ENCODE data around the gene KRTAP20-1.

Gene KRTAP20-1

DNA sequence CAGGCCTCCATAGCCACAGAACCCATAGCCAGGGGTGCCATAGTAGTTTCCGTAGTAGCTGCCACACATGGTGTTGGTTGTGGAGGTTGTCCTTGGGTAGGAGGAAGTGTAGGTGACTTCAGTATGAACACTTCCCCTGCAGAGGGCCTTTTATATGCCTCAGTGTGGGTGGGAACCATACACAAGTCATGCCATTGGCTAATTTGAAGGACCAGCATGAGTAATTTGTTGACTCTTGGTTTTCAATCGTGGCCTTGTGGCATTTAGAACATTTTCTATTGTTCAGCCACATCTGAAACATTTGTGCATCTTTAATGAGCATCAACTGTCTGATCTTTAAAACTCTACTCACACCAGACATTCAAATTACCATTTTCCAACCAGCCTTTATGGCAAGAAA is 2.4 kb upstream of the KRTAP20-1 start, which contains the start of gene KRTAP6-1:
Gene KRTAP6-1 (minus strand): TSS at position 95 of the 400 bp plus-strand sequence. CDS start 26 bp downstream, at position 69.
- Histone ChIP-seq H3K4me1 (ENCODE audit: insufficient read depth, low read length) (no peaks in the 10 kb centered on the region), H3K27me3 (ENCODE audit: insufficient read depth, low read length) (no peaks in the 10 kb centered on the region), H3K36me3 (ENCODE audit: insufficient read depth, low read depth, low read length) (no peaks in the 10 kb centered on the region), H3K27ac (ENCODE audit: low read length) (no peak within 1 kb of the TSS), H3K9me3 (ENCODE audit: insufficient read depth, low read depth, low read length) (no peaks in the 10 kb centered on the region), H3K4me3 (ENCODE audit: low read length) (no peak within 1 kb of the TSS), H3K9ac (ENCODE audit: low read depth, low read length) (no peak within 1 kb of the TSS)

DNA sequence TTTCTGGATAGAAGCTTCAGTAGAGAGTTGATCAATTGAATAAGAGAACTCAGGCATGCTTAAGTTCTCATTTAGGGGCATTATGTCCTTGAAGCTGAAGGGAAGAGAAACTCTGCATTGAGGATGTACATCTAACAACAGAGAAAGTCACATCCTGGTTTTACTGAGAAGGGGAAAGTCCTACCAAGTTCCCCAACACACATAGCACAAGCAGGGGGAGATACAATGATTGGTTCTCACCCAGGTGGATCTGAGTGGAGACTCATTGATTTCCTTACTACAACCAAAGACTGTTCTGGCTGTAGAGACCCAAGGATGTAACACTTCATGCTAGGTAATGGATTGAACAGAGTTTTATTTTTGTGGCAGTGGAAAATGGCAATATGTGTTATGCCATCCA is 1.0 kb upstream of the KRTAP20-1 start:
- Histone ChIP-seq H3K4me3 (ENCODE audit: low read length) (no peak overlapping the region), H3K9ac (ENCODE audit: low read depth, low read length) (no peak overlapping the region), H3K9me3 (ENCODE audit: insufficient read depth, low read depth, low read length) (no peaks in the 10 kb centered on the region), H3K36me3 (ENCODE audit: insufficient read depth, low read depth, low read length) (no peaks in the 10 kb centered on the region), H3K27ac (ENCODE audit: low read length) (no peak overlapping the region), H3K27me3 (ENCODE audit: insufficient read depth, low read length) (no peaks in the 10 kb centered on the region), H3K4me1 (ENCODE audit: insufficient read depth, low read length) (no peaks in the 10 kb centered on the region)

DNA sequence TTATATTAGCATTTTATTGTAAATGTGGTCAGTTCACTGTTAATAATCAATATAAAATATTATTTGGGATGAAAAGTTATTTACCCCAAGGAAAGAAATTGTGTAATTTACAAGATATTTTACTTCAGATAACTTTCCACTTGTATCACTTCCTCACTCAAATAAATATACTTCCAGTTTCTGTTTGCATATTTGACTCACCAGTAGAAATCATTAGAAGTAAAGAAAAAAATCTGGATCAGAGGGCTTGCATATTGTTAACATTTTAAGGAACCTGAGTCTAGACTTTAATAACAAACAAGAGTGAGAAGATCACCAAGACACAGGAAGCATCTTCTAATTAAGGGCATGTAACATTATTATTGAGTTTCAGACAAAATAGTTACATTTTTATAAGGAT is 3.9 kb downstream of the KRTAP20-1 start:
- no peak overlapping the region for H3K4me3 ChIP-seq (ENCODE audit: low read length)
- H3K4me1 ChIP-seq (ENCODE audit: insufficient read depth, low read length) = no peaks in the 10 kb centered on the region
- H3K27ac ChIP-seq (ENCODE audit: low read length) = no peak overlapping the region
- H3K36me3 ChIP-seq (ENCODE audit: insufficient read depth, low read depth, low read length) = no peaks in the 10 kb centered on the region
- H3K9me3 ChIP-seq (ENCODE audit: insufficient read depth, low read depth, low read length) = peaks cover 10% of the 10 kb centered on the region; the same call in 1 of the 2 replicates
- H3K9ac ChIP-seq (ENCODE audit: low read depth, low read length) = no peak overlapping the region
- H3K27me3 ChIP-seq (ENCODE audit: insufficient read depth, low read length) = no peaks in the 10 kb centered on the region

DNA sequence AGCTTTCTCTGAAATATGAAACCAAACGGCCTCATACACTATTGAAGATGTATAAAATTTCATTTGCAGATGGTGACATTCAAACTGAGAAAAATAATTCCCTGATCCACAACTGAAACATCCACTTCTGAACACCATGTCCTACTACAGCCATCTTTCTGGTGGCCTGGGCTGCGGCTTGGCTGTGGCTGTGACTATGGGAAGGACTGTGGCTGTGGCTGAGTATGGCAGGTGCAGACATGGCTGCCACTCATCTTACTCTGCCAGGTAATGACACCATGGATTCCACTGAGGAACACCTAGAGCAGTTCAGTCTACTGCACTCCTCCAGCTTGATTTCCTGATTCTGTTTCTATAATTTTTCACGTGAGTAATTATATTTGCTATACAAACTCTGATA is 4.3 kb downstream of the KRTAP20-1 start, which contains the start of gene KRTAP20-4:
Gene KRTAP20-4 (plus strand): TSS at position 106 of the 400 bp plus-strand sequence.
- Histone ChIP-seq H3K4me1 (ENCODE audit: insufficient read depth, low read length) (no peaks in the 10 kb centered on the region), H3K9me3 (ENCODE audit: insufficient read depth, low read depth, low read length) (peaks cover 13% of the 10 kb centered on the region; the same call in 1 of the 2 replicates), H3K27me3 (ENCODE audit: insufficient read depth, low read length) (no peaks in the 10 kb centered on the region), H3K27ac (ENCODE audit: low read length) (no peak within 1 kb of the TSS), H3K9ac (ENCODE audit: low read depth, low read length) (no peak within 1 kb of the TSS), H3K4me3 (ENCODE audit: low read length) (no peak within 1 kb of the TSS), H3K36me3 (ENCODE audit: insufficient read depth, low read depth, low read length) (no peaks in the 10 kb centered on the region)

DNA sequence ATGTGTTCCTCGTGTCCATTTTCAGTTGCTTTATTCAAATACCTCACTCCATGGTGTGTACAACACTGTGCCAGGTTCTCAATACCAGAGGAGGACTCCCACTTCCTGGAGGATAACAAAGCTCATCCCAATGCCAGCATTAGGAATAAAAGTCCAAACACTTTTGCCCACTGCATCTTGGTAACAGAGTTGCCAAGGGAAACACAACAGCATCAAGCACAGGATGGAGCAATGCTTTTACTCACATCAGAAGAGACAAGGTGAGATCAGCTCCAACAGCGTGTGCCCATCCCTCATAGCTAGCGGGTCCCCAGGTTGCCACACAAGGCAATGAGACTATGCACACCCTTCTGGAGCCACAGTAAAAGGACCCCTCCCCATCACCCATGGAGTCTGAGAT is 7.1 kb downstream of the KRTAP20-1 start:
- Histone ChIP-seq H3K36me3 (ENCODE audit: insufficient read depth, low read depth, low read length) (no peaks in the 10 kb centered on the region), H3K4me3 (ENCODE audit: low read length) (no peak overlapping the region), H3K27ac (ENCODE audit: low read length) (no peak overlapping the region), H3K27me3 (ENCODE audit: insufficient read depth, low read length) (no peaks in the 10 kb centered on the region), H3K9me3 (ENCODE audit: insufficient read depth, low read depth, low read length) (peaks cover 13% of the 10 kb centered on the region; the same call in 1 of the 2 replicates), H3K4me1 (ENCODE audit: insufficient read depth, low read length) (0 out of 2 replicates have a peak, but pooled peaks cover 4% of the 10 kb centered on the region), H3K9ac (ENCODE audit: low read depth, low read length) (no peak overlapping the region)

DNA sequence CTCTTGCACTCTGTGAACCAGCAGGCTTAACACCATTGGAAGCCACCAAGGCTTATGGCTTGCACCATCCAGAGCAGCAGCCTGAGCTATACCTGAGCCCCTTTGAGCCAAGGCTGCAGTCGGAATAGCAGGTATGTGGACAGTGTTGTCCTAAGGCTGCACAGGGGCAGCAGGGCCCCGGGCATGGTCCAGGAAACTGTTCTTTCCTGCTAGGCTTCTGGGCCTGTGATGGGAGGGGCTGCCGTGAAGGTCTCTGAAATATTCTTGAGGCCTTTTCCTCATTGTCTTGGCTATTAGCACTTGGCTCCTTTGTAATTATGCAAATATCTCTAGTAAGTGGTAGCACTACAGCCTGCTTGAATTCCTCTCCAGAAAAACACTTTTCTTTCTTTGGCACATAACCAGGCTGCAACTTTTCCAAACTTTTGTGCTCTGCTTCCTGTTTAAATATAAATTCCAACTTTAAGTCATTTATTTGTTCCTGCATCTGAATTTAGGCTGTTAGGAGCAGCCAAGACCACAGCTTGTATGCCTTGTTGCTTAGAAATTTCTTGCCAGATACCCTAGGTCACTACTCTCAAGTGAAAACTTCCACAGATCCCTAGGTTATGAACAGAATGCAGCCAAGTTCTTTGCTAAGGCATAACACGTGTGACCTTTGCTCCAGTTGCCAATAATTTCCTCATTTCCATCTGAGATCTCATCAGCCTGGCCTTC is 9.4 kb downstream of the KRTAP20-1 start:
- Histone ChIP-seq H3K9me3 (ENCODE audit: insufficient read depth, low read depth, low read length) (peaks cover 13% of the 10 kb centered on the region; the same call in 1 of the 2 replicates), H3K27ac (ENCODE audit: low read length) (no peak overlapping the region), H3K27me3 (ENCODE audit: insufficient read depth, low read length) (no peaks in the 10 kb centered on the region), H3K4me3 (ENCODE audit: low read length) (no peak overlapping the region), H3K4me1 (ENCODE audit: insufficient read depth, low read length) (0 out of 2 replicates have a peak, but pooled peaks cover 4% of the 10 kb centered on the region), H3K36me3 (ENCODE audit: insufficient read depth, low read depth, low read length) (no peaks in the 10 kb centered on the region), H3K9ac (ENCODE audit: low read depth, low read length) (no peak overlapping the region)

DNA sequence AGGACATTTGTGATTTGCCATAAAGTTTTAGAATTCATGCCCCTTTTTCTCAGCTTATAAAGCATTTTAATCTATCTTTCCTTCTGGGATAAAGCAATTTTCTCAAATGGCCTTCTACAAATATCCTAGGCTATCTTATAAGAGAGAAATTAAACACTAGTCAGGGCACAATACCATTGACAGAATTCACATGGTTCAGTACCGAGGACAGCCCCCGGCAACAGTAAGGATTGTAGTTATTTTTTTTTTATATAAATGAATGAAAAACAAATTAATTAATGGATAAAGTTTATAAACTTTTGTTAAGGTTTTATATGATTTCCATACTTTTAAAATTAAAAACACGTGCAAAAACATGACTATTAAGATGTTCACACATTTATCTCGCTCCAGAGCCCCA is 11.9 kb downstream of the KRTAP20-1 start:
- no peaks in the 10 kb centered on the region for H3K27me3 ChIP-seq (ENCODE audit: insufficient read depth, low read length)
- H3K4me1 ChIP-seq (ENCODE audit: insufficient read depth, low read length) = 0 out of 2 replicates have a peak, but pooled peaks cover 4% of the 10 kb centered on the region
- H3K9me3 ChIP-seq (ENCODE audit: insufficient read depth, low read depth, low read length) = peaks cover 13% of the 10 kb centered on the region; the same call in 1 of the 2 replicates
- H3K4me3 ChIP-seq (ENCODE audit: low read length) = no peak overlapping the region
- no peak overlapping the region for H3K27ac ChIP-seq (ENCODE audit: low read length)
- H3K36me3 ChIP-seq (ENCODE audit: insufficient read depth, low read depth, low read length) = no peaks in the 10 kb centered on the region
- H3K9ac ChIP-seq (ENCODE audit: low read depth, low read length) = no peak overlapping the region

DNA sequence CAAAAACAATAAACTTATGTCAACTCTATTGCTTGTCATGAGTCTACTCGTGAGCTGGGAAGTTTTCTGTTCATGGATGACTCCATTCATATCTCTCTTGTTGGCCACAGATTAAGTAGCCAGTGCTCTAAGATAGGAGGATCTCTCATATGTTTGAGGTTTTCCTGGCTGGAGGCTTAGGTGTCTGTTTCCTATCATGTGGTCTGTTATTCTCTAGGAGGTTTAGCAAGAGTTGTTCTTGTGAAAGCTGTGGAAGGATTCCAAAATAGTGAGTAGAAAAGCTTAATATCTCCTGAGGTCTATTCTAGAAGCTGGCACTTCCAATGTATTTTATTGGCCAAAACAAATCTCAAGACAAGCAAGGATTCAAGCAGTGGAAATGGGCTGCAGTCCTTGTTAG is 13.0 kb downstream of the KRTAP20-1 start:
- H3K4me3 ChIP-seq (ENCODE audit: low read length) = no peak overlapping the region
- H3K9ac ChIP-seq (ENCODE audit: low read depth, low read length) = no peak overlapping the region
- H3K4me1 ChIP-seq (ENCODE audit: insufficient read depth, low read length) = 0 out of 2 replicates have a peak, but pooled peaks cover 4% of the 10 kb centered on the region
- H3K27me3 ChIP-seq (ENCODE audit: insufficient read depth, low read length) = no peaks in the 10 kb centered on the region
- H3K9me3 ChIP-seq (ENCODE audit: insufficient read depth, low read depth, low read length) = peaks cover 12% of the 10 kb centered on the region; the same call in 1 of the 2 replicates
- no peak overlapping the region for H3K27ac ChIP-seq (ENCODE audit: low read length)
- no peaks in the 10 kb centered on the region for H3K36me3 ChIP-seq (ENCODE audit: insufficient read depth, low read depth, low read length)

DNA sequence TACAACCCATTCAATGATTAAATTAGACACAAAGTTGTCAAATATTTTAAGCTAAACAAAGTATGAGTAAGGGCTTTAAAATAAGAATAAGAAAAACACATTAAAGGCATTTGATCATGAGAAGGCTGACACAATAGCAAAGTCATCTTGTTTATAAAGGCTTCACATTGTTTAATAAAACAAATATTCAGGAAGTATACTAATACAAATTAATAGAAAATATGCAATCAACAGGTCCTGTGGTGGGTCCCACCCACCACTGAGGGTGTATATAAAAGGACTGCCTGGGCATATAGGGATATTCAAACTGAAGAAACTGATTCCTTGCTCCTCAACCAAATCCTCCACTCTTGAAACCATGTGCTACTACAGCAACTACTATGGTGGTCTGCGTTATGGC is 18.7 kb downstream of the KRTAP20-1 start, which contains the start of gene KRTAP20-2:
Gene KRTAP20-2 (plus strand): TSS at position 301 of the 400 bp plus-strand sequence. CDS start 58 bp downstream, at position 359.
- Histone ChIP-seq H3K36me3 (ENCODE audit: insufficient read depth, low read depth, low read length) (no peaks in the 10 kb centered on the region), H3K9ac (ENCODE audit: low read depth, low read length) (no peak within 1 kb of the TSS), H3K9me3 (ENCODE audit: insufficient read depth, low read depth, low read length) (no peaks in the 10 kb centered on the region), H3K27me3 (ENCODE audit: insufficient read depth, low read length) (no peaks in the 10 kb centered on the region), H3K4me3 (ENCODE audit: low read length) (no peak within 1 kb of the TSS), H3K4me1 (ENCODE audit: insufficient read depth, low read length) (no peaks in the 10 kb centered on the region), H3K27ac (ENCODE audit: low read length) (no peak within 1 kb of the TSS)

DNA sequence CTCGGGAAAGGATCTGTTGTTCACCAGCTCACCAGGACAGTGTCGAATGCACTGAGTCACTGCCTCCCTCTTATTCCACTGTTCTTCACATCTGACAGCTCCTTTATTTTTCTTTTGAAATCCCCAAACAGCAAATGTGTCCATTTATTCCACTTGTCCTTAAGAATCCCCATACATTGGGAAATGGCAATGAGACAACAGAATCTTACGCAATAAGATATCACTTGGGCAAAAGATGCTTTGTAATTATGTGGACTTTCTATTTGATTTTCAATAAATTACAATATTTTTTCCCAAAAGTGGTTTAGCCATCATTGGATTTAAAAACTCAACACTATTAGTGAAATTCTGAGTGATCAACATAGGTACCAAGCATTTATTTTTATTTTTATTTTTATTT is 22.5 kb downstream of the KRTAP20-1 start:
- no peaks in the 10 kb centered on the region for H3K36me3 ChIP-seq (ENCODE audit: insufficient read depth, low read depth, low read length)
- no peak overlapping the region for H3K27ac ChIP-seq (ENCODE audit: low read length)
- H3K9me3 ChIP-seq (ENCODE audit: insufficient read depth, low read depth, low read length) = no peaks in the 10 kb centered on the region
- H3K27me3 ChIP-seq (ENCODE audit: insufficient read depth, low read length) = no peaks in the 10 kb centered on the region
- H3K4me1 ChIP-seq (ENCODE audit: insufficient read depth, low read length) = no peaks in the 10 kb centered on the region
- no peak overlapping the region for H3K4me3 ChIP-seq (ENCODE audit: low read length)
- no peak overlapping the region for H3K9ac ChIP-seq (ENCODE audit: low read depth, low read length)

DNA sequence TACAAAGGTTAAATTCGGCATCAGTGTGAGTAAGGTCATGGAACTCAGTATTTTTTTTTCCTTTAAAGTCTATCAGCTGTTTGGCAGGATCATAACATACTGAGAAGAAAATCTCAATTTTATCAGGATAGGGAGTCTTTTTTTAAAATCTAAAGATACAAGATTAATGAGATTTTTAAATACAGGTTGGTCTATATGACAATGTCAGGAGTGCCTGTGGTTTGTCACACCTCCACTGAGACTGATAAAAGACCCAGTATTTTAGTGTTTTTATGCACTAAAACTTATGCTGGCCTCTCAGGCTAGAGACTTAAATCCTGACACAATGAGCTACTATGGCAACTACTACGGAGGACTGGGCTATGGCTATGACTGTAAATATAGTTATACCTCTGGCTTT is 26.3 kb downstream of the KRTAP20-1 start, which contains the start of gene KRTAP20-3:
Gene KRTAP20-3 (plus strand): TSS at position 301 of the 400 bp plus-strand sequence.
- Histone ChIP-seq H3K4me1 (ENCODE audit: insufficient read depth, low read length) (no peaks in the 10 kb centered on the region), H3K27me3 (ENCODE audit: insufficient read depth, low read length) (no peaks in the 10 kb centered on the region), H3K9ac (ENCODE audit: low read depth, low read length) (no peak within 1 kb of the TSS), H3K9me3 (ENCODE audit: insufficient read depth, low read depth, low read length) (no peaks in the 10 kb centered on the region), H3K4me3 (ENCODE audit: low read length) (no peak within 1 kb of the TSS), H3K36me3 (ENCODE audit: insufficient read depth, low read depth, low read length) (no peaks in the 10 kb centered on the region), H3K27ac (ENCODE audit: low read length) (no peak within 1 kb of the TSS)

DNA sequence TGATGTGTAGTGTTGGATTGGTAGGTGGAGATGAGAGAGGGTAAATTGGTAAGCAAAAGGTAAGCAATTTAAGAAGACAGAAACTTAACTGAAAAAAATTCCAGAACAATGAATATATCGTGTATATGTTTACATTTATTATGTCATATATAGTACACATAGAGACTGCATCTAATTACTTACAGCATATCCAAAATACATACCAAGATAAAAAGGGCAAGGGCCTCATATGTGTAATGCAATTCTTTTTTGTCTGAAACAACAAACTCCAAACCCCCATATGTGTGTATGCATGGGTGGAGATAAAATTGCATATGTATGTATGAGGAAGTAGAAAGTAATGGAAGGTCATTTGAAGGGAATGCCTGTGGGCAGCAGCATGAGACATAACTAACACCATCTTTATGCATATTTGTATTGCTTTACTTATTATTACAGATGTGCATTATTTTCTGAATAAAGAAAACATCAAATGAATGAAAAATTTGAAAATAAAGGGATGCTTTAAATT is 30.7 kb downstream of the KRTAP20-1 start:
- Histone ChIP-seq H3K9ac (ENCODE audit: low read depth, low read length) (no peak overlapping the region), H3K4me3 (ENCODE audit: low read length) (no peak overlapping the region), H3K27me3 (ENCODE audit: insufficient read depth, low read length) (no peaks in the 10 kb centered on the region), H3K27ac (ENCODE audit: low read length) (no peak overlapping the region), H3K36me3 (ENCODE audit: insufficient read depth, low read depth, low read length) (no peaks in the 10 kb centered on the region), H3K9me3 (ENCODE audit: insufficient read depth, low read depth, low read length) (no peaks in the 10 kb centered on the region), H3K4me1 (ENCODE audit: insufficient read depth, low read length) (no peaks in the 10 kb centered on the region)
